Measurements from ENCODE around the gene SPATA21.
"Not testable (repeated sequence)": the region's sequence is repeated elsewhere in the genome, so short reads cannot be mapped to it uniquely, and the experiment has no call there.

SPATA21 gene

DNA sequence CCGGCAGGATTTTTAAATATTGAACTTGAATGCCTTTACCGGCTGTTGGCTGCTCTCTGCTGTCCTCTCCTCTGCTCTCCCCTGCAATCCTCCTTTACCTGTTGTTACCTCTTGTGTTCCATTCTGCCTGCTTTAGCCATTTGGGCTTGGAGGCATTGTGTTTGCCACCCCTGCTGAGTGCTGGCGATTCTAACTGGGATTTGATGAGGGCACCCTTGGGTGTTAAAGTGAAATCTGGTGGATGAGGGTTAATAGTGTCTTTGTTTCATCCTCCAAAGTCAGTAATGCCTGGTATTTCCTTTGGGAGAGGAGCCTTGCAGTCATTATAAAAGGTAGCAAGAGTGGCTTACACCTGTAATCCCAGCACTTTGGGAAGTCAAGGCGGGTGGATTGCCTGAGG lies 60.3 kb downstream of the SPATA21 start:
- no peak for DNase-seq

DNA sequence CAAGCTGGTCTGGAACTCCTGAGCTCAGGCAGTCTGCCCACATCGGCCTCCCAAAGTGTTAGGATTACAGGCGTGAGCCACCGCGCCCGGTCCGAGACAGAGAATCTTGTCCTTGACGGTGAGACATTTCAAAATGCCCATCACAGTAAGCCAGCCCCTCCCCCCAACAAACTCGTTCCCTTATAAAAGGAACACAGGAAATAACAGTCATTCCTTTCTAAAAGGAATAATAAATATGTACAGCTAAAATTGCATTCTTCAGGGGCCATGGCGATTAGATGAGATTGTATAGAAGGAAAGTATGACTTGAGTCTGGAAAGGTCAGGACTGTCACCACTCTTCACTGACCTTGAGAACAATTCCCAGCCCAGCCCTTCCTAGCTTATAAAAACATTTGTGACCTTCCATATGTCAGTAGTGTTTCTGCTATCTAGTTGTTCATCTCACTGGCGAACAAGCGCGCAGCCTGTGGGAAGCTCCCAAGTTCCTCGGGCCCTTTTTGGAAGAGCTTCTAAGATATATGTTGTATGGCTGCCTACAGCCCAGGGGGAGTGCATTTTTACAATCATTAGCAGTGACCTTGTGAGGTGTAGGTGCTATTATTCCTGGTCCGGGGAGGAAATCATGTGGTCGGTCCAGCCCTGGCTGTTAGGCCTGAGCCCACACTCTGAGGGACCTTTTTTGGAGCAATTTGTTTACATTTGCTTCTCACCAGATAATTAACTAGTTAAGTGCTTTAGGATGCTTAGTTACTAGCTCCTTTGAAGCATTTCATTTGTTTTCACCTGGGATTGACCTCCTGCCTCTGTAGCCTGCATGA lies 61.5 kb downstream of the SPATA21 start:
- DNase-seq: no peak

DNA sequence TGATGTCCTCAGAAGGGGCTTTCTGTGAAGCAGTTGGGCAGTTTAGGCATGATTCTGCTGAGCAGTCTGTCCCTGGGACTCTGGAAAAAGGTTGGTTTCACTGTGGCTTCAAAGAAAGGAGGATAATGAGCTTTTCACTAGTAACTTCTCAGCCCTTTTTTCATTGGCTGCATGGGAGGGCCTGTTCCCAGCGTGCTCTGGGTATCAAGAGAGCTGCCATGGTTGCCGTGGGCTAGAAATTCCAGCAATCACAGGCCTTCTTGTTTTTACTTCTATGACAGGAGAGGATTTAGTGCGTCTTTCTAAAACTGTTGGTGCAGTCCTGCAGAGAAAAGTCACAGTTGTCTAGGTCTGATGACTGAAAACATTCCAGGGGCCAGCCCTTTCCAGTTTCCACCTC lies 63.0 kb downstream of the SPATA21 start:
- no peak for DNase-seq

DNA sequence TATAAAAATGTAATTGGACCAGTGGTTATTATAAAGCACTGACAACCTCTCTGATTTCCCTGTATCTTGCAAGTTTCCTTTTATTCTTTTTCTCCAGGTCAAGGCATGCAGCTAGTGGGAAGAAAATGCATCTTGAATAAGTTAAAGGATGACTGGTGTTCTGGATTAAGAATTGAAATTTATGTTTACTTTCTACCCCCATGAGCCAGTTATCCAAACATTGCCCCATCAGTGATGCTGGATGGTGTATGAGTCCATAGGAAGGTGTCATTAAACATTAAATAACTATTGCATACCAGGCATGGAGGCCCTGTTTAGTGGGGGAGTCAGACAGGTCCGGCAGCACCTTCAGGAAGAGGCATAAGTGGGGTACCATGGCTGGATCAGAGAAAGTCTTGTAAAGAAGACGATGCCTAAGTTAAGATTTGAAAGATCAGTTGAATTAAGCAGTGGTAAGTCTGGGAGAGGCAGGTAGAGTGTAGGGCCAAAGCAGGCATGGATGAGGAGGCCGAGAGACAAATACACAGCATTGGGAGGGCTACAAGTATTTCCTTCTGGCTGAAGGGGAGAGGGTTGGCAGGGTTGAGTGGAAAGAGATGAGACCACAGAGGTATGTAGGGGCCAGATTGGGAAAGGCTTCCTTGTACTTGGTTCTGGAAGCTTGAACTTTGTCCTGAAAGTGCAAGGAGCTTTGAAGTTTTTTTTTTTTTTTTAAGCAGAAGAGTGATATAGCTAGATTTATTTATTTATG lies 64.5 kb downstream of the SPATA21 start:
- DNase-seq: no peak

DNA sequence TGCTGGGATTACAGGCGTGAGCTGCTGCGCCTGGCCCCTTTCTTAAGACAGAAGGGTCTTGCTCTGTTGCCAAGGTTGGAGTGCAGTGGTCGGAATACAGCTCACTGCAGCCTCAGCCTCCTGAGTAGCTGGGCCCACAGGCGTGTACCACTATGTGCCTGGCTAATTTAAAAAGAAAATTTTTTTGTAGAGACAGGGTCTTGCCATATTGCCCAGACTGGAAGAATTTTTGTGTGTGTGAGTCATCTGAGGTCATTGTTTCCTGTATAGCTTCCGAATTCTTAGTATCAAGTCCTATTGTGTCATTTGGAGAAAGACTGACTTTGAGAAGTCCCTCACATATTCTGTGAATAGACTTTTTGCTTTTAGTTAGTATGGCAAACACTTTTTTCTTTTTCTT lies 65.5 kb downstream of the SPATA21 start:
- peak; percentile 7 for DNase-seq

DNA sequence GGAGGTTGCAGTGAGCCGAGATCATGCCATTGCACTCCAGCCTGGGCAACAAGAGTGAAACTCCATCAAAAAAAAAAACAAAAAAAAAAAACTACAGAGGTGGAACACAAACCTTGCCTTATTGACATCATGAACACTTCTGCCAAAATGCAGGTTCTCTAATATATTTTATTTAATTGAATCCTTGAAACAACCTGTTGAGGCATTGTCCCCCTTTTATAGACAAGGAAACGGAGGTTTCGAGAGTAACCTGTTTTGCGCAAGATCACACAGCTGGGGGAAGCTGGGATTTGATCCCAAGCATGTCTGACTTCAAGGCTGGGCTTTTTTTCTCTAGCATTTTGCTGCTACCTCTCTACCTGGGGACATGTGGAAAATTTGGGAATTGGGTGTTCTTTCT lies 67.4 kb downstream of the SPATA21 start:
- DNase-seq: no peak

DNA sequence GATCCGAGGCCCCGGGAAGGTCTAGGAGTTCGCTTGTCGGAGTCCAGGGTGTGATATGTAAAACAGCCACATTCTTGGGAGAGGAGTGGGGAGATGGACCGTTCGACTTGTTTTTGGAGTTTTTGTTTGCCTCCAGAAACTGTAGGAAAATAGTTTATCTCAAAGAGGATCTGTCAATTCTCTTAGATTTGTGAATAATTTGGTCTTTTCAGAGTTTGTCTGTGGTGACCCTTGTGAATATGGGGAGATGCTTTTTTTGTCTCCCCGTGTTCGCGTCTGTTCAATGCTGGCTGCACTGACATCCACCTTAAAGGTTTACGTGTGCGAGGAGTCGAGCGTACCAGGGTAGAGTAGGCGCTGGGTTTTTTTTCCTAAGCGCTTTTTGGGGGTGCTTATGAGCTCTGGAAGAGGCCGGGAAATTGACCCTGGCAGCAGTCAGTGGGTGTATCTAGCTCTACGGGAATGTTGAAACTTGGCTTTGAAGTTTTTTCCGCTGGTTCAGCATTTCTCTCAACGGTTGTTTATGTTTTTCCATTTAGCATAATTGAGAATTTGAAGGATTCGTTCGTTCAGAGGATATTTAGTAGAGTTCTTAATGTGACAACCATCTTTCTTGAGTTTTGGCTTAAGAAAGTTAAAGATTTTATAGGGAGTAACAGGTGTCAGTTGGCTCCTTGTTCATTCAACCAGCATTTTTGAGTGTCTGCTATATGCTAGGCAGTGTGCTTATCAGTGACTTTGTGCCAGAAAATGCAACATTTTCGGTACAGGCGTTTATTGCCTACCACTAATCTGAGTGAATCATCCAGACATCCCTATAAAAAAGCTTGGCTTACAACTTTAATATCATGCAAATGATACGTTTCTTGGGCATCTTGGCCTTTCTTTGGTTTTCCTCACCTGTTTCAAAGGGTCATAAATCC lies 69.0 kb downstream of the SPATA21 start:
- peak; percentile 17 for DNase-seq

DNA sequence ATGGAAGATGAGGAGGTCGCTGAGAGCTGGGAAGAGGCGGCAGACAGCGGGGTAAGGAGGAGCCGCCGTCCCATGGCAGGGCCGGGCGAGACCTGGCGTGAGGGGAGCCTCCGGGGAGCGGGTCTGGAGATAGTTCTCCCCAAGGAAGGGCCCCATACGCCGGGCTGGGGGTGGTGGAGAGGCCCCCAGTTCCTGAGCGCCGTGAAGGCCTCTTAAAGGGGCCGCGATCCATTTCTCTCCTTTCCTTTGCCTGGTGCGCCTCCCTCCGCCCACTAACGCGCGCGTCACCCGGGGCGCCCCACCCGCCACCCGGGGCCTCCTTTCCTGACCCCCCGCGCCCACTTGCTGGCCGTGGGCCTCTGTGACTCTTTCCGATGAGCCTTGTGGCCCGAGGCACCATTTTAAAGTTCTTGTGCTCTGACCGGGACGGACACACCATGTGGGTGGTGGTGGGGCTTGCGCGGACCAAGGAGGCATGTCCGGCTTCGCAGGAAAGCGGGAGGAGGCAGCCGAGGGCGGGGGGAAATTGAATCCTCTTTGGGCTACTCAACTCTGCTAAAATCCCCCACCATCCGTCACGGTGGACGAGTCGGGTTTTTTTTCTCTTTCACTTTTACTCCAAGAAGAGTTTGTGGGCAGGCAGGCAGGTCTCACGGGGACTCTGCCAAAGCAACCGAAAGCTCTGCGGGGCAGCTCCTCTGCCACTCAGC lies 69.8 kb downstream of the SPATA21 start:
- DNase-seq: peak; percentile 87

DNA sequence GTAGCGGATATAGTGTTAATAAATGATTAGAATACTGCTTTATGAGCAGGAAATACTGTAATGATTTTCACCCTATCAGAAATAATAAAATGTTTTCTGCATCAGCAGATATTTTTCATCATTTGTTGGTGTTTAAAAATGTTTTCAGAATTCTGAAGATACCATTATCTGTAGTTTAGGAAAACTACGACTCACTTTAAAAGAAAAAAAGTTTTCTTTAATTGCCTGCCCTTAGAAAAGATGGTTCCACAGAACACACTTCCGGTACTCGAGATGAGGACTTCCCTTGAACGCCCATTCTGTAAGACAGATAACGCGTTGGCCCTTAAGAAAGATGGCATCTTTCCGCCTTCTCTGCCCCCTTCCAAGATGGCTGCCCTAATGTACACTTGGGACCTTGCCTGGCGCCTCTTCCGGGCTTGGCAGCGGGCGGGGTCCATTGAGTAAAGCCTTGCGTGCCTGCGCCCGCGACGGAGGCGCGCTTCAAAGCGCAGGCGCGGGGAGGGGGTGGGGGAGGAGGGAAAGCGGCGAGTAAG lies 70.4 kb downstream of the SPATA21 start, which contains the start of gene SZRD1:
SZRD1 (plus strand) TSS at position 521 of the 536 bp plus-strand sequence. CDS start 16 bp downstream, outside the sequence.
- peak; percentile 95 for DNase-seq

DNA sequence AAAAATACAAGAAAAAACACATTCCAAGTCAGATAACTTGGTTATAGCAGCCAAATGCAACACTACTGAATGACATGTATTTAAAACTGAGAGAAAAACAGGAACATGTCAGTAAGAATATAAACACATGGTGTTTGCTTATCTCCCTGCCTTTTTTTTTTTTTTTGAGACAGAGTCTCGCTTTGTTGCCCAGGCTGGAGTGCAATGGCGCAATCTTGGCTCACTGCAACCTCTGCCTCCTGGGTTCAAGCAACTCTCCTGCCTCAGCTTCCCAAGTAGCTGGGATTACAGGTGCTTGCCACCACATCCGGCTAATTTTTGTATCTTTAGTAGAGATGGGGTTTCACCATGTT lies 72.1 kb downstream of the SPATA21 start:
- DNase-seq: not testable (repeated sequence)

DNA sequence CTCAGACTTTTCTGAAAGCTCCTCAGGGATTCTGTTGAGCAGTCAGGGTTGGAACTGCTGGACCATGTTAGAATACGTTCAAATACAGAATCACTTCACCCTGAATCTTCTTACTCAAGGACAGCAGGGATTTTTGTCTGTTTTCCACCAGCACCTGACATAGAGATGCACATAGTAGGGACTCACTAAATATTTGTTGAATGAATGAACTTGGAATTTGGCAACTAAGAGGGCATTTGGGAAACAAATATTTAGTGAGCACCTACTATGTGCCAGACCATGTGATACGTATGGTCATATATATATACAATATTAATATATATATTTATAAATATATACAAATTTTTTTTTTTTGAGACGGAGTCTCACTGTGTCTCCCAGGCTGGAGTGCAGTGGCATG lies 80.4 kb downstream of the SPATA21 start:
- DNase-seq: no peak

DNA sequence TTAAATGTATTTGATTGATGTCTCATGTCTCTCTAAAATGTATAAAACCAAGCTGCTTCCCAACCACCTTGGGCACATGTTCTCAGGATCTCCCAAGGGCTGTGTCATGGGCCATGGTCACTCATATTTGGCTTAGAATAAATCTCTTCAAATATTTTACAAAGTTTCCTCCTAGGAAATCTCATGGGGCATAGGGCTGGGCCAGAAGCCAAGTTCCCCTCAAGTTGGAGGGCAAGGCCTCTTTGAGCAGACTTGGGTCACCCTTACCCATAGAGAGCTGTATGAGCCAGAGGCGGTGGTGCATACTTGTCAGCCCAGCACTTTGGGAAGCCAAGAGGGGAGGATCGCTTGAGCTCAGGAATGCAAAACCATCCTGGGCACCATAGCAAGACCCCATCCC lies 82.6 kb downstream of the SPATA21 start:
- no peak for DNase-seq

DNA sequence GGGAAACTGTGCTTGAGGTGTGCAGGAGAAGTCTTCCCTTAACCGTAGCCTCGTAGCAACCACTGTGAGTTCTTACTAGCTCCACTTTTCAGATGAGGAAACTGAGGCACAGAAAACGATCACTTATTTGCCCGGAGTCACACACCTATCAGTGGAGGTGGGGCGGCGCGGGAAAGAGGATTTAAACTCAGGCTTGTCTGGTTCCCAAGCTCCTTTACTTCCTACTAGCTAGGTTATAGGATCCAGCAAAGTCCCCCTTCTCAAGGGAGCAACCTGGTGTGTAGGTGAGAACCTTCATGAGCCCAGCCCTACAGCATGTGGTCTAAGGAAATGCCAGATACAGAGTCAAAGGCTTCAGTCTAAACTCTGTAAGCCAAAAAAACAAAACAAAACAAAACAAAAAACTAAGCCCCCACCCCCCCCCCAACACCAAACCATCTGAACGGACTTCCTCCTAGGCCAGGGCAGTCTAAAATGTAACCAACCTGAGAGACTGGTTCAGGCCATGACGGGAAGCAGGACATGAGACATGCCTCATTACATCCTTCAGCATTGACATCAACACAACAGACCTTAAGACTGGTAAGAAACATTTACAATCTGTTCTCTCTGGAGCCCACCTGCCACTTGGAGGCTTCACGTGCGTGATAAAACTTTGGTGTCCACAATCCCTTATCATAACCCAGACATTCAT lies 84.2 kb downstream of the SPATA21 start:
- DNase-seq: no peak

DNA sequence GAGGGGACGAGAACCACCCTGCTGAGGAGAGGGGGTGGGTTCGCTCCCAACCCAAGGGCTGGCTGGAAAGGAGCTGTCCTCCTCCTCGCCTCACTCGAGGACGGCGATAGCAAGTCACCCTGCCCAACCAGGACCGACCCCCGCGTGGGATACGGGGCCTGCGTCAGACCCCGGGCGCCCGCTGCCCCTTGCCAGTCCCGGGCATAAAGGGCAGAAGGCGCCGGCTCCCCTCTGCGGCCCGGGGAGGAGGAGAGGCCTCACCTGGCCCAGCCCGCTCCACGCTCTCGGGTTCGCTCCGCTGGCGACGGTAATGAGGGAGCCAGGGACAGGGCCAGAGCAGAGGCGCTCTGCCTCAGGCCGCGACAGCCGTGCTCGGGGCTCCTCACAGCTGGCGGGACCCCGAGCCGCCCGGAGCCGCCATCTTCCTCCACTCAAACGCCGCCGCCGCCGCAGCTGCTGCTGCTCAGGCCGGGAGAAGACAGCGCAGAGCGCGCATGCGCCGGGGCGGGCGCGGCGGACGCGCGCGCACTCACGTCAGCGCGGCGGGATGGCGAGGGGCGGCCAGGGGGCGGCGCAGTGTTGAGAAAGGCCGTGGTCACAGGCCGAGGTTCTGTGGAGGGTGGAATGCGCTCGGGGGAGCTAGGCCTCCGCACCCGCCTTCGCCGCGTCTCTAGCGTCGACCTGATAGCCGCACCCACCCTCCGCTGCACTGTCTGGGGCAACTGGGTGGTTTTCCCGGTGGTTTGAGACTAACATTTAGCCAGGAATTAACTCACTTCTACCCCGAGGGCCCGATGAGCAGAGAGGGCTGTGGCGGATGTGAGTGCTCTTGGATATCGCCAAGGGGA lies 85.0 kb downstream of the SPATA21 start, which contains the start of gene FBXO42:
FBXO42 (minus strand) TSS at position 487 of the 848 bp plus-strand sequence. CDS start 37,062 bp downstream, outside the sequence.
- DNase-seq: peak; percentile 90

DNA sequence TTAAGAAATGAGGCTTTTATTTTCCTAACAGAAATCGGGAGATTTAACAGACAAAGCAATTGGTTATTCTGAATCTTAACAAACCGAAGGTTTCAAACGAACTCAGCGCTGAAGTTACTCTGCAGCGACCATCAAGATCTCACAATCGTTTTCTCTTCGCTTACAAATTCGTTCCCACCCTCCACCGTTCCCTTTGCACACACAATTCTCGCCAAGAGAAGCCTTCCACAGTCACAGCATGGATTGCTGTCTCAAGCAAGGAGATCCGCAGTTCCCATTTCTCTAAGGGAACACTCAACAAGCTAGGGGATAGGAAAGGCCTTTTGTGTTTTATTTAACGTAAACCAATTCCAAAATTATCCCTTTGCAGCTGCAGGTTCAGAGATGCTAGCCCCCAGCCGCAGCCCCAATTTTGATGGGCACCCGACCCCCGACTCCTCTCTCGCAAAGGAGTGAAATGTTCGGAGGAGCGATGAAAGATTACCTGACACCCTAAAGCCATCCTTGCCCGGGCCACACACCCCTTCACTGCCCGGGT lies 85.7 kb downstream of the SPATA21 start:
- no peak for DNase-seq

DNA sequence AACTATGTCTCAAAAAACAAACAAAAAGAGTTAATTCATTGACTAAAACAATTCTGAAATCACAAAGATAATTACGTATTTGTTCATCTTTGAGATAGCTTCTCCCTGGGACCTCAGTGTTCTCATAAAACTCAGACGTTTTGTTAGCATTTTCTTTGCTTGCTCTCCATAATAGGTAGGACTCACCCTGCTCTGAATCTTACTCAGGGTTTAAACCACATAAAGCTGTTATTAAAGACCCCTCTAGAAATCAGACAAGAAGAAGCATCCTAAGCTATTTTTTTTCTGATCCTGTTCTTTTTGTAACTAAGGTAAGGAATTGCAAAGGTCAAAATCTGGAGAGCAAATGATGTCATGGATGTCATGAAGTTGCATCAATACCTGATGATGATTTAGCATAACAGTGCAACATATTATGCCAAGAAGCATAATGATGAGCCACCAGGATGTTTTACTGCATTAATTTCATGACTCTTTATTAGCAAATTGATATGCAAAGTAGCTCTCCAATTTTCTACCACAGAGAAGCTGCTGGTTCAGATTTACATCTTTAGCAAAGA lies 87.3 kb downstream of the SPATA21 start:
- no peak for DNase-seq

Data from stimulated activated CD4-positive, alpha-beta T cell treated with anti-CD3 and anti-CD28 coated beads, Interleukin-4, amount 100 ng/mL, for 24 hours (primary cell).